WI38 (cell line): ENCODE data around the gene CFAP20DC.
"Not testable (repeated sequence)": the region's sequence is repeated elsewhere in the genome, so short reads cannot be mapped to it uniquely, and the experiment has no call there.

Experiments used
- H3K4me3 ChIP-seq: 2 replicates; pipeline ENCODE4 v1.5.1; 2011; ENCODE audit warnings: low read depth, mild to moderate bottlenecking, control low read depth, low read length
- TF ChIP-seq, protein P1 (sequence below): IDR thresholded peaks from 2 replicates; pipeline ENCODE4 v1.5.1; 2012; ENCODE audit warnings: low read depth, mild to moderate bottlenecking, control low read depth, low read length

CFAP20DC gene

DNA sequence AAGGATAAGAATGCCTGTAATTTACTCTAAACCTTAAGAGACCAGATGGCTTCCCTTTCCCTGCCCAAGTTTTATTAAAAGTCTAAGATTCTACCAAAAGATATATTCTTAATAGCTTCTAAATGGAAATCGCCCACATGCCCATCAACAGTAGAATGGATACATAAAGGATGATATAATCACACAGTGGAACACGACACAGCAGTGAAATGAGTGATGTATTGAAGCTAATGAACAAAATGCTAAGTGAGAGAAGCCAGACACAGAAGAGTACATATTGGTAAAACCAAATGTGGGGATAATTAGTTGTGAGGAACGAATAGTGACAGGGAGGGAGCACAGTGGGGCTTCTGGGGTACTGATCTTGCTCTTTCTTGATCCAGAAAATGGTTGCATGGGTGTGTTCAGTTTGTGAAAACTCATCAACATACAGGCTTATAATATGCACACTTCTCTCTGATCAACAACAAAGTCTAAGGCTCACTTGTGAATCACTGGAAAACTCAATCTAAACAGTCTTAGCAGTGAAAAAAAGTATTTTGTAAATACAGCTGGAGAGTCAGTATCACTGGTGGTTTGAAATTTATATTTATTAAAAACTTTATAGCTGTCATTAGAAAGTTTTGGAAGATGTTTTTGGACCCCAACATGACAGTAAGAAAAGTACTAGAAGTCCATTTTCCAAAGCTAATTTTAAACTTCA is 212.5 kb downstream of the CFAP20DC start:
- TF ChIP-seq, protein P1, sequence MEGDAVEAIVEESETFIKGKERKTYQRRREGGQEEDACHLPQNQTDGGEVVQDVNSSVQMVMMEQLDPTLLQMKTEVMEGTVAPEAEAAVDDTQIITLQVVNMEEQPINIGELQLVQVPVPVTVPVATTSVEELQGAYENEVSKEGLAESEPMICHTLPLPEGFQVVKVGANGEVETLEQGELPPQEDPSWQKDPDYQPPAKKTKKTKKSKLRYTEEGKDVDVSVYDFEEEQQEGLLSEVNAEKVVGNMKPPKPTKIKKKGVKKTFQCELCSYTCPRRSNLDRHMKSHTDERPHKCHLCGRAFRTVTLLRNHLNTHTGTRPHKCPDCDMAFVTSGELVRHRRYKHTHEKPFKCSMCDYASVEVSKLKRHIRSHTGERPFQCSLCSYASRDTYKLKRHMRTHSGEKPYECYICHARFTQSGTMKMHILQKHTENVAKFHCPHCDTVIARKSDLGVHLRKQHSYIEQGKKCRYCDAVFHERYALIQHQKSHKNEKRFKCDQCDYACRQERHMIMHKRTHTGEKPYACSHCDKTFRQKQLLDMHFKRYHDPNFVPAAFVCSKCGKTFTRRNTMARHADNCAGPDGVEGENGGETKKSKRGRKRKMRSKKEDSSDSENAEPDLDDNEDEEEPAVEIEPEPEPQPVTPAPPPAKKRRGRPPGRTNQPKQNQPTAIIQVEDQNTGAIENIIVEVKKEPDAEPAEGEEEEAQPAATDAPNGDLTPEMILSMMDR, result no peak
- no peak overlapping the region for H3K4me3 ChIP-seq

GRCh38 chr3:58835086-58835485 is 214.7 kb downstream of the CFAP20DC start:
- TF ChIP-seq, protein P1, result no peak
- H3K4me3 ChIP-seq, result no peak overlapping the region

DNA sequence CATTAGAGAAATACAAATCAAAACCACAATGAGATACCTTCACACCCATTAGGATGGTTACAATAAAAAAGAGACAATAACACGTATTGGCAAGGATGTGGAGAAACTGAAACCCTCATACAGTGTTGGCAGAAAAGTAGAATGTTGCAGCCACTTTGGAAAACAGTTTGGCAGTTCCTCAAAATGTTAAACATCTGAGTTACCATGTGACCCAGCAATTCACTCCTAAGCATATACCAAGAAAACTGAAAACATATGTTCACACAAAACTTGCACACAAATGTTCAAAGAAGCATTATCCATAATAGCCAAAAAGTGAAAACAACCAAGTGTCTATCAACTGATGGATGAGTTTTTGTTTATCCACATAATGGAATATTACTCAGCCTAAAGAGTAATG is 216.3 kb downstream of the CFAP20DC start:
- TF ChIP-seq, protein P1, result no peak
- H3K4me3 ChIP-seq, result no peak overlapping the region

DNA sequence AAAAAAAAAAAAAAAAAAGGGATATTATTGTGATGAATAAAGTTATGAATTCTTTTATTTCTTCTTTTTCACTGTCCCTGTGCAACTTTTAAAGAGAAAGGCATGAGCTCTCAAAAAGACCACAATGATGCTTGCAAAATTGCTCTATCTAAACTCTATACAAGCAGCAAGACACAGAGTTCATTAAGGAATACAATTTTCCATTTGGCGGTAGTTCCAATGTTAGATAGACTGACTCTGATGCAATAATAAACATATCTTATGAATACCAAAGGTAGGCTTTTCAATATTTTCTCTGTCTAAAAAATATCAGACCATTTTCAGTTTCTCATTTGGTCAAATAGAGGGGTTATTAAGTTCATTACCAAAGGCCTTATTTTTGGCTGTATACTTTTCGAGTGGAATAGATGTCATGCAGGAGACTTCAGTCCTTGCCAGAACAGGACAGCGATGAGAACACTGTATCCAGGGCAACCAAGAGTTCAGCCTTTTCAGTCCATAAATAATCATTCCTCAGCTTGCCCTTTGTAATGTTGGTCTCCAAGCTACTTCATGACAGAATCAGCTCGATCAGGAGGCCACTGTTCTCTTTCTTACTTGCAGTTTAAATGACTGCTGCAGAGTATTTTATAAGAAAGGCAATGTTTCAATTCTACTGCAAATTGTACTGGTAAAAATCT is 220.4 kb downstream of the CFAP20DC start:
- TF ChIP-seq, protein P1, result no peak
- H3K4me3 ChIP-seq, result no peak overlapping the region

DNA sequence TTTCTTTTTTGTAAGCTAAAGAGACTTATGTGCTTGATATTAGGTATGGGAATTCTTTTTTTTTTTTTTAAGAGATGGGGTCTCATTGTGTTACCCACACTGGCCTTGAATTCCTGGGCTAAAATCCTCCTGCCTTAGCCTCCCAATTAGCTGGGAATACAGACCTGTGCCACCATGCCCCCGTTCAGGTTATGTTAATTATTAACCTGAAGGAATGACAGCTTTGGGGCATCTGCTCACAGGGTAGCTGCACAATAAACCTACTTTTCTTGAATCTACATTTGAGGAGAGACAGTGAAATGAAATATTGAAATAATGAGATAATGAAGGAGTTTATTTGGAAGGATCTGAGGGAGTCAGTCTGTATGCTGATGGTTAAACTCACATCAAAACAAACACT is 225.0 kb downstream of the CFAP20DC start:
- H3K4me3 ChIP-seq, result no peak overlapping the region
- TF ChIP-seq, protein P1, result no peak

DNA sequence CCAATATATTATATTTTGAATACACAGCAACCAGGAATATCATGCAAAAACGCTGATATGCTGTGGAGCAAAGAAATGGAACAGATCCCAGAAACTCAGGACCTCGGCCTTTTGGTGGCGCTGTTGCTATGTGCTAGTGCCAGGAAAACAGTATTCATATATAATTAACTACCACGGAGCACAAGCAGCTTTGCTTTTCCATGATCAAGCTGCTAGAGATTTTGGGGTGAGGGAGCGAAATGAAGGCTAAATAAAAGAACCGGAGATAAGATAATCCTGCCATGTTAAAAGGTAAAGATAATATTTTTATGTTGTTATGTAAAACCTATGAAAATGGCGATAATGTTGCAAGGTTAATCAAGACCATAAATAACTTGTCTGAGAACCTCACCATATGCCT is 225.5 kb downstream of the CFAP20DC start:
- TF ChIP-seq, protein P1, result peak; percentile 75
- no peak overlapping the region for H3K4me3 ChIP-seq

- not testable (repeated sequence) for H3K4me3 ChIP-seq
Observed at GRCh38 chr3:58806551-58807244, 243.1 kb downstream of the CFAP20DC start.
